GM18511 (cell line): ENCODE measurements around the gene CDCP1.
"Not testable (repeated sequence)": the region's sequence is repeated elsewhere in the genome, so short reads cannot be mapped to it uniquely, and the experiment has no call there.

Experiments used
- ATAC-seq: cut with Tn5 transposase; IDR thresholded peaks from one replicate; pipeline ENCODE4 v1.9.1; 2021; ENCODE audit warnings: mild to moderate bottlenecking, moderate library complexity; ENCODE audit not compliant: unreplicated experiment

The CDCP1 gene

GRCh38 chr3:45060165-45060892, 85.8 kb downstream of the CDCP1 start:
- no peak for ATAC-seq

GRCh38 chr3:45059132-45059531, 87.0 kb downstream of the CDCP1 start:
- no peak for ATAC-seq

- ATAC-seq, result no peak
Observed at GRCh38 chr3:45057557-45057956, 88.6 kb downstream of the CDCP1 start.

GRCh38 chr3:45056608-45057301, 89.4 kb downstream of the CDCP1 start:
- ATAC-seq, result no peak

GRCh38 chr3:45055411-45056143, 90.6 kb downstream of the CDCP1 start:
- ATAC-seq, result no peak

- no peak for ATAC-seq
Observed at GRCh38 chr3:45055032-45055410, 91.2 kb downstream of the CDCP1 start.

- no peak for ATAC-seq
Observed at GRCh38 chr3:45054196-45054857, 91.9 kb downstream of the CDCP1 start.

GRCh38 chr3:45053805-45054195, 92.4 kb downstream of the CDCP1 start:
- ATAC-seq, result not testable (repeated sequence)

- ATAC-seq, result no peak
Observed at GRCh38 chr3:45051685-45052084, 94.5 kb downstream of the CDCP1 start.

- ATAC-seq, result no peak
Observed at GRCh38 chr3:45049807-45050206, 96.4 kb downstream of the CDCP1 start.

- no peak for ATAC-seq
Observed at GRCh38 chr3:45048244-45048643, 97.9 kb downstream of the CDCP1 start.

- ATAC-seq, result no peak
Observed at GRCh38 chr3:45043728-45044299, 102.4 kb downstream of the CDCP1 start.

GRCh38 chr3:45042162-45042561, 104.0 kb downstream of the CDCP1 start:
- ATAC-seq, result no peak

GRCh38 chr3:45041666-45042065, 104.5 kb downstream of the CDCP1 start:
- ATAC-seq, result peak; percentile 39

- peak; percentile 63 for ATAC-seq
Observed at GRCh38 chr3:45037720-45038455, 108.3 kb downstream of the CDCP1 start.

- ATAC-seq, result no peak
Observed at GRCh38 chr3:45035441-45036301, 110.5 kb downstream of the CDCP1 start.

- peak; percentile 64 for ATAC-seq
Observed at GRCh38 chr3:45034612-45035252, 111.4 kb downstream of the CDCP1 start.

- ATAC-seq, result no peak
Observed at GRCh38 chr3:45033791-45034190, 112.4 kb downstream of the CDCP1 start.
